Esophagus muscularis mucosa (tissue), 3 donors: ENCODE measurements around the gene KCNIP3.

ENCODE experiments used
- CTCF ChIP-seq, 3 experiments: fragments of 200-600 bp in 2 of 3; fragments of 450-650 bp in 1 of 3; sonication (generic) in 2 of 3; IDR thresholded peaks; one replicate each; pipeline ENCODE4 v1.5.1; 2017 to 2019; ENCODE audit warnings: antibody characterized with exemption in 3 of 3, mild to moderate bottlenecking in 2 of 3, moderate library complexity in 1 of 3
- POLR2AphosphoS5 ChIP-seq, 2 donors: sonication (generic); formaldehyde crosslinking; IDR thresholded peaks; one replicate each; pipeline ENCODE4 v1.6.1; 2017; ENCODE audit warnings: antibody characterized with exemption in 2 of 2

GRCh38 chr2:95298486-95299111, 1.5 kb downstream of the KCNIP3 start:
- TF ChIP-seq CTCF (IDR thresholded peaks at IDR 0.05) (no peak), POLR2AphosphoS5 (IDR thresholded peaks at IDR 0.05) (no peak)
